ENCODE results near the gene RPS29. TPM values are rescaled to one million over a fixed set of nuclear protein-coding genes. Genes with fewer than 3 reads are reported as not detected.

Gene RPS29
- 1,753 and 2,443 TPM in 2 replicates for total RNA-seq

DNA sequence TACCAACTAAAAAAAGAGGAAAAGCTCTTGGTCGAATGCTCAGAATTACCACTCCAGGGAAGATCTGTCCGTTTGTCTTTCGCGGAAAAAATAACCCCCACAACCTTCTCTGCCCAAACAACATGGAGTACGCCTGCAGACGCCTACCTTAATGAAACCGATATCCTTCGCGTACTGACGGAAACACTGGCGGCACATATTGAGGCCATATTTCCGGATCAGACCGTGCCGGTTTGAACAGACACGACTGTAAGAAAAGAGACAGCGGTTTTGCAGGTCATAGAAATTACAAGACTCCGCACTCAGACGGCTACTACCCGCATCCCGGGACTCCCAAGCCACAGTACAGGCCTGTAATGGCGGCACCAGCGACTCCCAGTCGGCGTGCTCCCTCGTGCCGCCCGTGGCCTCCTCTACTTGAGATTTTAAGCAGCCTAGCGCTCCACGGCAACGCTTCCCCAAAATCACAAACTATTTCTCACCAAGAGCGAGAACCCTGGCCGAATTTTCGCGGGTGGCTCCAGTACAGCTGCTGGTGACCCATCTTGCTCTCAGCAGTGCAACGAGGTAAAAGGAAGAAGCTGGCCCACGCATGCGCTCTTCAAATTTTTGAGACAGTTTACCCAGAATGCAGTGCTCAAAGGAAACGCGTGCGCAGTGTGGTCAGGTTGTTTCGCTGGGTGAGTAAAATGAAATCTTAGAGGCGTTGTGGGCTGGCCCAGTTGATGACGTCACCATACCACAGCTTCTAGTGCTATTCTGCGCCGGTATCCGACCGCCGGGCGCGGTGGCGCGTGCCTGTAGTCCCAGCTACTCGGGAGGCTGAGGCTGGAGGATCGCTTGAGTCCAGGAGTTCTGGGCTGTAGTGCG is at the start of gene RPS29:
TSS of gene RPS29 (minus strand) at position 578 of the 870 bp plus-strand sequence. CDS start at position 544, 34 bp downstream.

DNA sequence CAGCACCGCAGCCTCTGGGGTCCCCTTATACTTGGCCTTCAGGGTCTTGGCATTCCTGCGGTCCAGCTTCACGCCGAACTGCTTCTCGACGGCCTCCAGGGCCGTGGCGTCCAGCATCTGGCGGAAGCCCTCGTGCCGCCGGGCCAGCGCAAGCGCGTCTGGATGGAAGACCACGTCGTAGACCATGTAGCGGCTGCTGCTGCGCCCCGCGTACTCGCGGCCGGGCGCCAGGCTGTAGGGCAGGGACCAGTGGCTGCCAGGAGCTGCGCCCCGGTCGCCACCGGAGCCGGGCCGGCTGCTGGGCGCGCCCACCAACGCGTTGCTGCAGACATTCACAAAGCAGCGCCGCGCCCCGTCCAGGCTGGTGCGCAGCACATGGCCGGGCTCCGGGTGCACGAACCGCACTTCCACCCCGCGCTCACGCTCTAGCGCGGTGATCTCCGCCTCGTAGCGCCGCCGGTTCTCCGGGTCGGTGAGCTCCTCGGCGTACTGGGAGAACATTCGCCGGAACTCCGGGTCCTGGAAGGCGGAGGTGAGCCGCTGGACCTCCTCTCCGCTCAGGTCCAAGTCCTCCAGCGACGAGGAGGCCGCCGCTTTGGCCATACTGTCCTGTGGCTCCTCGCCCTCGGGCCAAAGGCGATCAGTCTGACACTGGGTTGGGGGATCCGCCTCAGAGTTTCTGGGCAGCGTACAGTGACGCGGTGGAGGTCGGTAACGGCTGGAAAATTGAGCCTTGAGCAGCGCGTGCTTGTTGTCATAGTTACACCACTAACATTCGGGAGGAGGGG is 48.6 kb upstream of the RPS29 start, which contains the start of gene DNAAF2:
TSS of gene DNAAF2 (minus strand) at position 698 of the 788 bp plus-strand sequence. CDS start at position 603, 95 bp downstream.

DNA sequence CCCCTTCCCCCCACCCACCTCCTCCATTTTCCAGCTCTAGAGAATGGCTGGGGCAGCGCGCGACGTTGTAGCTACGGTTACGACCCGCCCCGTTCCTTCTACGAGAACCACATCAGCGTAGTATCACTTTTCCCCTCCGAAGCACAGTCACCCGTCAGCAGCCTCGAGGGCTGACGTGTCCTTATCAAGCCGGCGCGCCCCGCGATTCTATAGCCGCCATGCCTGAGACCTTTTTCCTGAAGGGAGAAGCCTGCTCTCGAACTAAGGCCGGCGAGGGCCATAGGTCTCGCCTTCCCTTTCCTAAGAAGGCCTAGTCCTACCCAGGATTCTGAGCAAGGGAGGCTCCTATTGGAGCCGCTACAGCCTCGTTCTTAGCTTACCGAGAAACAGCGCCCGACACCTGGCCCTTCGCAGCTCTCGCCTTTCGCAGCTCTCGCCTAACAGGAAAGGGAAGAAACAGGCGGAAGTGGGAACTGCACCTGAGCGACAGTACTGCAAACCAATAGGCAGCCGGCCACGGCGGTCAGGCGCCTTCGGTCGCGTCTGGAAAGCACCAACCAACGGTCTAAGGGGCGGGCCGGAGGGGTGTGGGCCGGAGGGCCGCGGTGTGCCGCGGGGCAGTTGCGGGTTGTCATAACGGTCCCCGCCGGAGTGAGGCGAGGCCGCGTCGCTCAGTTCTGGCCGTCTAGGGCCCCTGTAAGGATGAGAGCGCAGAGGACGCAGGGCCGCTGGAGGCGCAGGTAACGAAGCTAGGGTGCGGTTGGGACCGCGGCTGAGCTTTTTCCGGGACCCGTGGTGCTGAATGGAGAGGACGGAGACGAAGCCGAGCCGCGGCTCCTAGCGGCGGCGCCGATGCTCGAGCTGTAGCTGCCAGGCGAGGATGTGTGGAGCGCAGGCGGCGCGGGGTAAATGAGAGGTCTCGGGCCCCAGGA is 34.3 kb upstream of the RPS29 start, which contains the start of the genes MGAT2 and RPL36AL:
TSS of gene MGAT2 (plus strand) at position 618 of the 932 bp plus-strand sequence. CDS start 470 bp downstream, outside the sequence.
TSS of gene RPL36AL (minus strand) at position 445 of the 932 bp plus-strand sequence. CDS start 1,522 bp downstream, outside the sequence.

DNA sequence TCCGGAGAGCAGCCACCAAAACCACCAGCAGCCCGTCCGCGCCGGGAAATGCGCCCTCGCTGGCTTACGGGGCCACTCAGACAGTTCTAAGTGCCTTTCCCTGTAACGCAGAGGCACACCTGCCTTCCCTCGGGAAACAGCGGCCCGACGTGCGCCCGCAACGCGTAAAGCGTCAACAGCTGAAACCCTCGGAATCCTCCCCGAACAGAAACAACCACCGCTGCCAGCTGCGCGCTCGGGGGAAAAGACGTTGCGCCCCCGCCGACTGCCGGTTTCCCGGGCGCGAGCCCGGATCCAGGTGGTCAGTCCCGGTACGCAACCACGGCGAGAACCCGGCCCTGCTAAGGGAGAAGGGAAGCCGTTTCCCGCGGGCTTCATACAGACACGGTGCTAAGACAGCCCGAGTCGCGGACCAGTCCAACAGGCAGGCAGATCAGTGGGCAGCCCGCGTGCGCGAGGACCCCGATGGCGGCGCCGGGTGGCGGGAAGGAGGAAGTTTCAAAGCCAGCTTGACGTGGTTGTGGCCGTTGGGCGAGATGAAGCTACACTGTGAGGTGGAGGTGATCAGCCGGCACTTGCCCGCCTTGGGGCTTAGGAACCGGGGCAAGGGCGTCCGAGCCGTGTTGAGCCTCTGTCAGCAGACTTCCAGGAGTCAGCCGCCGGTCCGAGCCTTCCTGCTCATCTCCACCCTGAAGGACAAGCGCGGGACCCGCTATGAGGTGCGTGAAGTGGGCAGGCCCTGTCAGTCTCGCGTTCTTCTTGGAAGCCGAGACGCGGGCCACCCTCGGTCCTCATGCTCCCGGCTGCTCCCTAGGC is 12.5 kb upstream of the RPS29 start, which contains the start of gene LRR1:
TSS of gene LRR1 (plus strand) at position 456 of the 816 bp plus-strand sequence. CDS start at position 537, 81 bp downstream.

Other genes starting within 250 kb of the RPS29 start
- gene LRR1, start 12.6 kb upstream of the RPS29 start, total RNA-seq: 9.1 and 10.0 TPM in 2 replicates
- 441 and 446 TPM in 2 replicates for gene RPL36AL, start 34.2 kb upstream of the RPS29 start, total RNA-seq
- gene MGAT2, start 34.4 kb upstream of the RPS29 start, total RNA-seq: 76.2 and 79.8 TPM in 2 replicates
- 6.3 and 7.3 TPM in 2 replicates for gene DNAAF2, start 48.9 kb upstream of the RPS29 start, total RNA-seq
- gene POLE2, start 101.8 kb upstream of the RPS29 start, total RNA-seq: 2.4 TPM in 2 replicates
- gene KLHDC1, start 106.7 kb upstream of the RPS29 start, total RNA-seq: 3.4 and 4.0 TPM in 2 replicates
- 93.2 and 106 TPM in 2 replicates for gene KLHDC2, start 181.8 kb upstream of the RPS29 start, total RNA-seq